A549 (cell line): Measurements from ENCODE around the gene DCN. TPM values are rescaled to one million over a fixed set of nuclear protein-coding genes. Genes with fewer than 3 reads are reported as not detected.

Source experiments
- ATAC-seq, 2 experiments: fragments of 200-7000 bp in 1 of 2; fragments of >200 bp in 1 of 2; cut with Nextera tagmentation in 1 of 2; cut with Tn5 transposase in 1 of 2; 3 replicates each; pipeline versions ENCODE4 v1.8.0 to v1.9.1; 2018 to 2020; ENCODE audit warnings: mild to moderate bottlenecking in 1 of 2, moderate library complexity in 1 of 2
- CTCF ChIA-PET: fragments of 300-600 bp; sonication (Branson Sonifier 250); formaldehyde crosslinking; extraction: SDS; loops from one replicate; lab custom pipeline; 2021; ENCODE audit warnings: antibody characterized with exemption, inconsistent platforms; lab: Yijun Ruan, JAX
- POLR2A ChIA-PET: fragments of 350-600 bp; formaldehyde crosslinking; extraction: SDS; loops from one replicate; lab custom pipeline; 2021; ENCODE audit warnings: antibody characterized with exemption, inconsistent platforms; lab: Yijun Ruan, JAX
- DNase-seq, 2 experiments: peaks; one replicate each; pipeline versions ENCODE4 v3.0.0 to v3.0.0-alpha.2; 2011 to 2016; ENCODE audit warnings: low read depth in 1 of 2, low spot score in 1 of 2
- FAIRE-seq: peaks from 2 replicates; lab custom pipeline; 2011; peaks lifted over from hg19 to GRCh38; lab: Jason Lieb, UNC
- H3K27ac ChIP-seq, 2 experiments: fragments of >200 bp; sonication (Bioruptor Twin); formaldehyde crosslinking; 3 replicates each; pipeline ENCODE4 v1.5.1; 2016 to 2017
- H3K4me1 ChIP-seq: fragments of >200 bp; sonication (Bioruptor Twin); formaldehyde crosslinking; 3 replicates; pipeline ENCODE4 v1.6.1; 2016
- H3K4me2 ChIP-seq: fragments of >200 bp; sonication (Bioruptor Twin); formaldehyde crosslinking; 3 replicates; pipeline ENCODE4 v1.6.1; 2016
- H3K4me3 ChIP-seq: fragments of >200 bp; sonication (Bioruptor Twin); formaldehyde crosslinking; 3 replicates; pipeline ENCODE4 v1.5.1; 2016
- H3K9me3 ChIP-seq: fragments of >200 bp; sonication (Bioruptor Twin); formaldehyde crosslinking; 3 replicates; pipeline ENCODE4 v1.6.1; 2016
- BHLHE40 ChIP-seq: IDR thresholded peaks from 2 replicates; pipeline ENCODE4 v1.6.1; 2012; ENCODE audit warnings: low read depth, low read length, inconsistent platforms
- CBX2 ChIP-seq: fragments of 200-600 bp; sonication (generic); IDR thresholded peaks from 2 replicates; pipeline ENCODE4 v1.6.1; 2016; ENCODE audit warnings: low read depth, mild to moderate bottlenecking, borderline replicate concordance
- CBX8 ChIP-seq: fragments of 200-600 bp; sonication (generic); IDR thresholded peaks from 2 replicates; pipeline ENCODE4 v1.6.1; 2016
- E2F6 ChIP-seq: IDR thresholded peaks from 2 replicates; pipeline ENCODE4 v1.6.1; 2012; ENCODE audit warnings: low read depth, borderline replicate concordance
- EHF ChIP-seq: fragments of 250-450 bp; sonication (Bioruptor Pico); IDR thresholded peaks from 2 replicates; pipeline ENCODE4 v1.5.0; 2020; ENCODE audit warnings: mild to moderate bottlenecking
- EHMT2 ChIP-seq: fragments of 200-600 bp; sonication (generic); IDR thresholded peaks from 2 replicates; pipeline ENCODE4 v1.6.1; 2016; ENCODE audit warnings: antibody characterized with exemption, low read depth, mild to moderate bottlenecking, moderate library complexity
- ELK1 ChIP-seq: fragments of 150-350 bp; IDR thresholded peaks from 2 replicates; pipeline ENCODE4 v1.6.1; 2014; ENCODE audit warnings: low read depth, mild to moderate bottlenecking, low read length
- ESRRA ChIP-seq: fragments of 150-350 bp; IDR thresholded peaks from 2 replicates; pipeline ENCODE4 v1.6.1; 2014; ENCODE audit warnings: mild to moderate bottlenecking, low read length, borderline replicate concordance
- FOSB ChIP-seq: fragments of 250-450 bp; sonication (Bioruptor Pico); IDR thresholded peaks from 2 replicates; pipeline ENCODE4 v1.5.0; 2020; ENCODE audit warnings: mild to moderate bottlenecking, moderate library complexity
- FOSL2 ChIP-seq, 2 experiments: fragments of 450-650 bp in 1 of 2; fragments of >200 bp in 1 of 2; sonication (Bioruptor Twin) in 1 of 2; formaldehyde crosslinking; IDR thresholded peaks; 2 replicates each; pipeline versions ENCODE4 v1.5.0 to v1.6.1; 2016 to 2020; ENCODE audit warnings: mild to moderate bottlenecking in 1 of 2, moderate library complexity in 1 of 2
- HDAC2 ChIP-seq: fragments of 200-600 bp; sonication (generic); IDR thresholded peaks from 2 replicates; pipeline ENCODE4 v1.6.1; 2016
- HOXB13 ChIP-seq: fragments of 250-450 bp; sonication (Bioruptor Pico); IDR thresholded peaks from 2 replicates; pipeline ENCODE4 v1.5.0; 2020; ENCODE audit warnings: low read depth, mild to moderate bottlenecking, moderate library complexity
- HOXB5 ChIP-seq: fragments of 250-450 bp; sonication (Bioruptor Pico); IDR thresholded peaks from 2 replicates; pipeline ENCODE4 v1.5.0; 2020; ENCODE audit warnings: mild to moderate bottlenecking, moderate library complexity
- KDM1A ChIP-seq: fragments of 200-600 bp; sonication (generic); IDR thresholded peaks from 2 replicates; pipeline ENCODE4 v1.6.1; 2016; ENCODE audit warnings: low read depth, mild to moderate bottlenecking
- KDM5A ChIP-seq: fragments of 200-600 bp; sonication (generic); IDR thresholded peaks from 2 replicates; pipeline ENCODE4 v1.6.1; 2016; ENCODE audit warnings: antibody characterized with exemption, mild to moderate bottlenecking
- NPAS2 ChIP-seq: fragments of 250-450 bp; sonication (Bioruptor Pico); IDR thresholded peaks from 2 replicates; pipeline ENCODE4 v1.8.0; 2022; ENCODE audit warnings: mild to moderate bottlenecking, moderate library complexity, borderline replicate concordance
- POLR2A ChIP-seq: IDR thresholded peaks from 2 replicates; pipeline ENCODE4 v1.6.1; 2012; ENCODE audit warnings: mild to moderate bottlenecking, low read length
- RAD21 ChIP-seq, 2 experiments: fragments of >200 bp in 1 of 2; sonication (Bioruptor Twin) in 1 of 2; formaldehyde crosslinking in 1 of 2; IDR thresholded peaks in 1 of 2; conservative IDR thresholded peaks in 1 of 2; 2 replicates in 1 of 2; 3 replicates in 1 of 2; pipeline ENCODE4 v1.6.1; 2012 to 2018; ENCODE audit warnings: inconsistent platforms in 1 of 2
- RCOR1 ChIP-seq: fragments of 150-350 bp; IDR thresholded peaks from 2 replicates; pipeline ENCODE4 v1.6.1; 2014; ENCODE audit warnings: antibody characterized with exemption, low read length, low read depth
- SREBF2 ChIP-seq: fragments of 450-650 bp; IDR thresholded peaks from 2 replicates; pipeline ENCODE4 v1.6.1; 2014; ENCODE audit warnings: mild to moderate bottlenecking, moderate library complexity
- TFCP2L1 ChIP-seq: fragments of 250-450 bp; sonication (Bioruptor Pico); IDR thresholded peaks from 2 replicates; pipeline ENCODE4 v1.5.0; 2021; ENCODE audit warnings: mild to moderate bottlenecking
- TP53 ChIP-seq: fragments of 250-450 bp; sonication (Bioruptor Pico); IDR thresholded peaks from 2 replicates; pipeline ENCODE4 v1.5.0; 2021; ENCODE audit warnings: mild to moderate bottlenecking, moderate library complexity
- USF2 ChIP-seq: fragments of 450-650 bp; IDR thresholded peaks from 2 replicates; pipeline ENCODE4 v1.6.1; 2014; ENCODE audit warnings: antibody characterized with exemption
- ZFP36 ChIP-seq: fragments of 450-650 bp; IDR thresholded peaks from 2 replicates; pipeline ENCODE4 v1.6.1; 2014; ENCODE audit warnings: borderline replicate concordance; ENCODE audit not compliant: partially characterized antibody
- ZNF302 ChIP-seq: fragments of 250-450 bp; sonication (Bioruptor Pico); IDR thresholded peaks from 2 replicates; pipeline ENCODE4 v1.9.0; 2021; ENCODE audit warnings: inconsistent platforms, mild to moderate bottlenecking, moderate library complexity
- ZSCAN20 ChIP-seq: fragments of 250-450 bp; sonication (Bioruptor Pico); IDR thresholded peaks from 2 replicates; pipeline ENCODE4 v1.8.0; 2022; ENCODE audit warnings: mild to moderate bottlenecking, moderate library complexity
- WGBS: methylation state at CpG from one replicate; pipeline ENCODE4 v1.1.6; 2017; ENCODE audit errors: missing lambda C conversion rate; 5-methylcytosine and 5-hydroxymethylcytosine counted together
- polyA plus RNA-seq, 4 experiments: library from polyadenylated mRNA; depleted of rRNA in 3 of 4; stranded (reverse); fragments of >200 nt; fragmentation: RNase III in 1 of 4; extraction: RNeasy Plus Mini Kit Qiagen cat#74134 plus additional on column Dnase treatment in 1 of 4; gene quantifications; 2 replicates in 3 of 4; 3 replicates in 1 of 4; pipeline ENCODE4 v1.2.3, GENCODE V29; 2011 to 2017
- TF ChIP-seq, protein P1 (sequence below): fragments of >200 bp; sonication (Bioruptor Twin); formaldehyde crosslinking; IDR thresholded peaks from 3 replicates; pipeline ENCODE4 v1.6.1; 2016
- TF ChIP-seq, protein P2 (sequence below): IDR thresholded peaks from 2 replicates; pipeline ENCODE4 v1.6.1; 2012
- TF ChIP-seq, protein P3 (sequence below): fragments of >200 bp; sonication (Bioruptor Twin); formaldehyde crosslinking; IDR thresholded peaks from 2 replicates; pipeline ENCODE4 v1.6.1; 2016
- TF ChIP-seq, protein P4 (sequence below): fragments of 250-450 bp; sonication (Bioruptor Pico); IDR thresholded peaks from 2 replicates; pipeline ENCODE4 v1.5.0; 2020; ENCODE audit warnings: low read depth, mild to moderate bottlenecking, moderate library complexity

Gene DCN
- polyA plus RNA-seq, 2 of the 4 experiments (the other 2 are of a cell fraction) = 1.0 TPM; not detected in 1

GRCh38 chr12:91176358-91176757, 6.3 kb downstream of the DCN start:
- H3K9me3 ChIP-seq = no peaks in the 10 kb centered on the region
- POLR2A ChIA-PET = no interaction called here
- TF ChIP-seq RAD21 (conservative IDR thresholded peaks at IDR 0.05 in 1 of 2, IDR thresholded peaks at IDR 0.05 in 1 of 2) (no peak), HOXB5 (CRISPR knock-in tag) (no peak), POLR2A (no peak), KDM1A (no peak), CBX8 (no peak), FOSL2 (IDR thresholded peaks at IDR 0.05) (no peak), FOSL2 (CRISPR knock-in tag; IDR thresholded peaks at IDR 0.05) (no peak), NPAS2 (no peak), ESRRA (no peak), ZFP36 (no peak), BHLHE40 (no peak), CBX2 (no peak), FOSB (no peak), KDM5A (no peak), ELK1 (no peak)
- TF ChIP-seq, protein P1, sequence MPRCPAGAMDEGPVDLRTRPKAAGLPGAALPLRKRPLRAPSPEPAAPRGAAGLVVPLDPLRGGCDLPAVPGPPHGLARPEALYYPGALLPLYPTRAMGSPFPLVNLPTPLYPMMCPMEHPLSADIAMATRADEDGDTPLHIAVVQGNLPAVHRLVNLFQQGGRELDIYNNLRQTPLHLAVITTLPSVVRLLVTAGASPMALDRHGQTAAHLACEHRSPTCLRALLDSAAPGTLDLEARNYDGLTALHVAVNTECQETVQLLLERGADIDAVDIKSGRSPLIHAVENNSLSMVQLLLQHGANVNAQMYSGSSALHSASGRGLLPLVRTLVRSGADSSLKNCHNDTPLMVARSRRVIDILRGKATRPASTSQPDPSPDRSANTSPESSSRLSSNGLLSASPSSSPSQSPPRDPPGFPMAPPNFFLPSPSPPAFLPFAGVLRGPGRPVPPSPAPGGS = no peak
- TF ChIP-seq, protein P2, sequence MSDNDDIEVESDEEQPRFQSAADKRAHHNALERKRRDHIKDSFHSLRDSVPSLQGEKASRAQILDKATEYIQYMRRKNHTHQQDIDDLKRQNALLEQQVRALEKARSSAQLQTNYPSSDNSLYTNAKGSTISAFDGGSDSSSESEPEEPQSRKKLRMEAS = no peak
- TF ChIP-seq, all 56 proteins: peak for 0
- WGBS = 76% methylated on average over 2 of the region's 2 CpGs
- no peak overlapping the region for H3K27ac ChIP-seq
- CTCF ChIA-PET = interaction anchor here (1.2 to 1.4 kb wide), 2 partner anchors 9 to 14 kb away, joined by 3 read pairs; no protein-coding TSS in a partner anchor
- no peaks in the 10 kb centered on the region for H3K4me1 ChIP-seq
- no peak for ATAC-seq
- DNase-seq = no peak
- no peak for FAIRE-seq
- no peak overlapping the region for H3K4me2 ChIP-seq
- H3K4me3 ChIP-seq = no peak overlapping the region

- 45% methylated on average over 1 of the region's 1 CpG for WGBS
- no peaks in the 10 kb centered on the region for H3K9me3 ChIP-seq
- no peaks in the 10 kb centered on the region for H3K4me1 ChIP-seq
- no peak for ATAC-seq
- no peak for DNase-seq
- H3K4me2 ChIP-seq = no peak overlapping the region
- H3K27ac ChIP-seq = no peak overlapping the region
- FAIRE-seq = peak; percentile 36
- no peak overlapping the region for H3K4me3 ChIP-seq
- ChIA-PET CTCF (no interaction called here), POLR2A (no interaction called here)
- TF ChIP-seq, protein P3, sequence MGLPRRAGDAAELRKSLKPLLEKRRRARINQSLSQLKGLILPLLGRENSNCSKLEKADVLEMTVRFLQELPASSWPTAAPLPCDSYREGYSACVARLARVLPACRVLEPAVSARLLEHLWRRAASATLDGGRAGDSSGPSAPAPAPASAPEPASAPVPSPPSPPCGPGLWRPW = no peak
- TF ChIP-seq, protein P2 = no peak
- TF ChIP-seq EHF (no peak), USF2 (no peak), ZNF302 (CRISPR knock-in tag) (no peak), HDAC2 (no peak), TFCP2L1 (no peak), RCOR1 (no peak), EHMT2 (no peak), HOXB13 (CRISPR knock-in tag) (no peak), POLR2A (no peak), SREBF2 (no peak), ZSCAN20 (no peak), E2F6 (no peak), TP53 (CRISPR knock-in tag) (no peak)
- TF ChIP-seq, protein P4, sequence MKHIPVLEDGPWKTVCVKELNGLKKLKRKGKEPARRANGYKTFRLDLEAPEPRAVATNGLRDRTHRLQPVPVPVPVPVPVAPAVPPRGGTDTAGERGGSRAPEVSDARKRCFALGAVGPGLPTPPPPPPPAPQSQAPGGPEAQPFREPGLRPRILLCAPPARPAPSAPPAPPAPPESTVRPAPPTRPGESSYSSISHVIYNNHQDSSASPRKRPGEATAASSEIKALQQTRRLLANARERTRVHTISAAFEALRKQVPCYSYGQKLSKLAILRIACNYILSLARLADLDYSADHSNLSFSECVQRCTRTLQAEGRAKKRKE (CRISPR knock-in tag) = no peak
Observed at GRCh38 chr12:91173124-91173523, 9.5 kb downstream of the DCN start.
